Fibroblast of pulmonary artery (primary cell): ENCODE results near the gene KCNMA1.

Experiments used
- DNase-seq: peaks from one replicate; pipeline ENCODE4 v3.0.0-alpha.2; 2010; ENCODE audit warnings: low read depth
- H3K4me3 ChIP-seq: replicated peaks from 2 replicates; pipeline ENCODE4 v1.5.1; 2011; ENCODE audit warnings: low read depth, mild to moderate bottlenecking, control low read depth, low read length, moderate library complexity
- TF ChIP-seq, protein P1 (sequence below): IDR thresholded peaks from 2 replicates; pipeline ENCODE4 v1.5.1; 2011; ENCODE audit warnings: mild to moderate bottlenecking, control low read depth, low read length, inconsistent platforms; ENCODE audit errors: missing control alignments

The KCNMA1 gene

DNA sequence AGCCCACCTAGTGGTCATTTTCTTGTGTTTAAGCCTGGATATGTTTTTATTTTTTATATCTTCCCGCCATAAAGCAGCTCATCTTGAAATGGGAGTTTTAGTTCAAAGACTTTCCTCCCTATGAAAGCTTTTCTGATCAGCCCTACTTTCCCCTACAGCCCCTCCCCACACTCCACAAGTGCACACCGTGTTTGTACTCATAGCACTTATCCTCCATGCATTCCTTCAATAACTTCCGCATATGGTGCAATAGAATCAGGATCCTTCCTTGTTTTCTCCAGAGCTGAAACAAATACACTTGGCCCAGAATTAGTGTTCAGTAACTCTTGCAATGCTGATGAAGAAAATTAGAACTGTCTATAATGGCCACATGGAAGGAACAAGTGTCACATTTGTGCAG is 235.9 kb downstream of the KCNMA1 start:
- H3K4me3 ChIP-seq = no peak overlapping the region
- TF ChIP-seq, protein P1, sequence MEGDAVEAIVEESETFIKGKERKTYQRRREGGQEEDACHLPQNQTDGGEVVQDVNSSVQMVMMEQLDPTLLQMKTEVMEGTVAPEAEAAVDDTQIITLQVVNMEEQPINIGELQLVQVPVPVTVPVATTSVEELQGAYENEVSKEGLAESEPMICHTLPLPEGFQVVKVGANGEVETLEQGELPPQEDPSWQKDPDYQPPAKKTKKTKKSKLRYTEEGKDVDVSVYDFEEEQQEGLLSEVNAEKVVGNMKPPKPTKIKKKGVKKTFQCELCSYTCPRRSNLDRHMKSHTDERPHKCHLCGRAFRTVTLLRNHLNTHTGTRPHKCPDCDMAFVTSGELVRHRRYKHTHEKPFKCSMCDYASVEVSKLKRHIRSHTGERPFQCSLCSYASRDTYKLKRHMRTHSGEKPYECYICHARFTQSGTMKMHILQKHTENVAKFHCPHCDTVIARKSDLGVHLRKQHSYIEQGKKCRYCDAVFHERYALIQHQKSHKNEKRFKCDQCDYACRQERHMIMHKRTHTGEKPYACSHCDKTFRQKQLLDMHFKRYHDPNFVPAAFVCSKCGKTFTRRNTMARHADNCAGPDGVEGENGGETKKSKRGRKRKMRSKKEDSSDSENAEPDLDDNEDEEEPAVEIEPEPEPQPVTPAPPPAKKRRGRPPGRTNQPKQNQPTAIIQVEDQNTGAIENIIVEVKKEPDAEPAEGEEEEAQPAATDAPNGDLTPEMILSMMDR = no peak
- DNase-seq = no peak

DNA sequence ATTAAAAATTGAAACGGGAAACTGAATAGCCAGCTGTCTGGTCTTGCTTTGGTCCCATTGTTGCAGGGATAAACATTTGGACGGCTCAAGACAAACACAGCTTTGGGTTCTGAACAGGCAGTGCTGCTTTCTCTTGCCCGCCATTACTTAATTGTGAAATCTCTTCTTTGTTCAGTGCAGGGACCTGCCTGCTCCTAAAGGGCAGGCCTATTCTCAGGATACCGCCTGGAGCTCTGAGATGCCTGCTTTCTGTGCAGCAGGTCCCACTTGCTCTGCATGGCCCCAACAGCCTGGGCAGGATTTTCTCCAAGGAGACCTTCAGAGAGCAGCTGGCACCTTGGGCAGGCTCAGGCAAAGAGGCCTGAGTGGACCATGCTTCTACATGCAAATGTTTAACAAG is 237.6 kb downstream of the KCNMA1 start:
- no peak for DNase-seq
- TF ChIP-seq, protein P1 = no peak
- H3K4me3 ChIP-seq = no peak overlapping the region

DNA sequence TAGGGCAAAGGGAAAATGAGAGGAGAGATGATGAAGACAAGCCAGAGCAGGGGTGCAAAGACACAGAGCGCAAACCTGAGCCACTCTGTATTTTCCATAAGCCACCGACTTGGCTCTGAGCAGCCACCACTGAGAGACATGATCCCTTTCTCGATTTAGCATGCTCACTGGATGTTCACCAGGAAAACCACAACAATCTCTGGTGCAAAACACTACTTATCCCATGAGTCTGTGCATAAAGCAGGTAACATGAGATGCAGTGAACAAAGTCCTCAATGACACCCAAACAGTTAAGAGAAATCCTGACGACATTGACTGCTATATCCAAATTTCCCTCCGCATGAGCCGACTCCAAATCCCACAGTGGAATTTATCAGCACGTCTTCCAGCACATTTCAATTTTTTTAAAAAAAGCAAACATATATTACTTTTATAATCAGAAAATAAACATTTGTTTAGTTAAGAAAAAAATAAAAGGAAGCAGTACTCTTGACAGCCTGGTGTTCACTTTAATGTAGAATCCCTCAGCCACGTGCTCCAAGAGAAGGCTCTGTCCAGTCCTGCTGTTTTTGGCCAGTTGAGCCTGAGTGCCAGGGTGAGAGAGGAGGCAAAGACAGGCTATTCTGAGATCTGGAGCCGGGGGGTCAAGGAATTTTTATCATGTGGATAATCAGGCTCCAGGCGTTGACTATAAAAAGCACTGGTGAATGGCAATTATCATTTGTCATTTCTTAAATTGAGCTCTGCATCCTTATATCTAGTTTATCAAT is 238.4 kb downstream of the KCNMA1 start:
- DNase-seq = no peak
- H3K4me3 ChIP-seq = no peak overlapping the region
- TF ChIP-seq, protein P1 = no peak

DNA sequence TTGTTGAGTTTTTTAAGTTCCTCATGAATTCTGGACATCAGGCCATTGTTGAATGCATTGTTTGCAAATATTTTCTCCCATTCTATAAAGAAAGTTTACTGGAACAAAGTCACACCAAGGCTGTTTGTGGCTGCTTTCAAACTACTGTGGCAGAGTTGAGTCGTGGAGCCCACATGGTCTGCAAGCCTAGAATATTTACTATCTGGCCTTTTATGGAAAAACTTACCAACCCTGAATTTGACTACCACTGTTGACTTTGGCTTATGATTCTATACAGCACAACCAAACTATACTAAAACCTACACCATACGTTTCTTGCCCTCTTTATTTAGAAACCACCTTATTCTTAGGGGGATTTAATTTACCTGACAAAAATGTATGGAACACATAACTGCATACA is 239.1 kb downstream of the KCNMA1 start:
- no peak for DNase-seq
- TF ChIP-seq, protein P1 = no peak
- no peak overlapping the region for H3K4me3 ChIP-seq

DNA sequence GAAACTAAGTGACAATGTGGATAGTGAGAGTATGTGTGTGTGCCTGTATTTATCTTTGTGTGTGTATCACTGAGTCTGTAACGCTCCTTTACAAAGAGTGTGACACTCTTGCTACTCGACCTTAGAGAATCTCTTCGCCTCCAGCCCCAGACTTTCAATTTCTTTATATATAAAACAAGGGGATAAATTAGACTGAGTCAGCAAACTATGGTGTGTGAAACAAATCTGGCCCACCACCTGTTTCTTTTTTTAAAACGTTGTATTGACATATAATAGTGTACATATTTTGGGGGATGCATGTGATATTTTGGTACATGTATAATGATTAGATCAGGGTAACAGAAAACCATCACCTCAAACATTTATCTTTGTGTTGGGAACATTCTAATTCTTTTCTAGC is 240.5 kb downstream of the KCNMA1 start:
- DNase-seq = no peak
- no peak overlapping the region for H3K4me3 ChIP-seq
- TF ChIP-seq, protein P1 = no peak

DNA sequence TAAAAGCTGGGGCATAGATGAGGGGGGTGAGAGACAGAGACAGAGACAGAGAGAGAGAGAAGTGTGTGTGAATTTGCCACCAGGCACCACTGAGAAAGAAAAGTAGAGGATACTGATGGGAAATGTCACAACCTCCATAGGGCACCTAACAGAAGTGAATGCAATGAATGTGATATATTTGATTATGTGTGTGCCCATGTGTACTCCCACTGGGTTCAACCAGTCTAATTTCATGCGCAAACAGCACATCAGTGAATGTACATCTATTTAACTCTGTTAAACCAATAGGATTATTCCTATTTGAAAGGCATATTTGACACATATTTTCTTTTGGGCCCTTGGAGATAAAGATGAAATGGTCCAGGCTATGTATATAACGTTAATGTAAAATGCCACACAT is 241.3 kb downstream of the KCNMA1 start:
- TF ChIP-seq, protein P1 = no peak
- no peak overlapping the region for H3K4me3 ChIP-seq
- no peak for DNase-seq

DNA sequence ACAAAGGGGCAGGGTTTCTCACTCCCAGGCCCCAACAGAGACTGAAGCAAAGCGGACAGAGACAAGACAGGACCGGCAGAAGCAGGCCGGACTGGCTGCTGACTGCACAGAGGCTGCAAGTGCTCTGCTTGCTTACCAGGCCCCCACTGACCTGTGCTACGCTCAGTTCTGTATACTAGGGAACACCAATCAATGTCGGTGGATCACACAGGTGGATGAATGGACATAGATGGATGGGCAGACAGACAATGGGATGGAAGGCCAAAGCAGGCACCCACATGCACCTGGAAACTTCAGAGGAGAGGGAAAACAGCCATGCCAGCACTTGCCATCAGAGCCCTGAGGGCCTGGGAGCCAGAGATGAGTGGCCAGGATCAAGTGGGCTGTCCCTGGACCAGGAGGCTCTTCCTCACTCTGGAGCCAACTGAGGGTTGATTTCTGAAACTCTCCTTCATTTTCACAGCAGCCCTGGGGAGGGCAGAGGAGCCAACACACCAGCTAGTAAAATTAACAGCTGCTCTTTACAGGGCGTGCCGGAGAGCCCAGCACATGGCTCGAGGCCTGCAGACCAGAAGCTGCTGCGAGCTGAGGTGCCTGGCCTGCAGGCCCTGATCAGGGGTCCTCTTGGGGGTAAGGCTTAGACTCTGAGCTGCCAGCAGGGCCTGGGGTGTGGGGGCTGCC is 243.6 kb downstream of the KCNMA1 start:
- TF ChIP-seq, protein P1 = no peak
- no peak for DNase-seq
- no peak overlapping the region for H3K4me3 ChIP-seq
